Measurements from ENCODE around the gene FBH1. TPM values are rescaled to one million over a fixed set of nuclear protein-coding genes. Genes with fewer than 3 reads are reported as not detected.
"Not testable (repeated sequence)": the region's sequence is repeated elsewhere in the genome, so short reads cannot be mapped to it uniquely, and the experiment has no call there.

Gene FBH1
- total RNA-seq, 1 donor, result 93.7 TPM

DNA sequence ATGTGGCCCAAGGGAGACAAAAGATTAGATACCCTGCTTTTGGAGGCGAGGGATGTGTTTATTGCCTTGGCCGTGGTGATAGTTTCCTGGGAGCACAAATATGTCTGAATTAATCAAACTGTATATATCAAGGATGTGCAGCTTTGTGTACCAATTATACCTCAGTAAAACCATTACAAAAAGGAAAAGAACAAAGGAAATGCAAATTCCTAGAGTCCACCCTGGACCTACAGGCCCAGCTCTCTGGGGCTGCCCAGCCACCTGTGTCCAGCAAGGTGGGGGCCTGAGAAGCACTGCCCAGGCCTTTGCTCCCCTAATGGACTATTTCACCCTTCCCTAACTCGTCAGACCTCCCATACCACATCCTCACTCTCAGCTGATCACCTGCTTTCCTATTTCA, 20.9 kb upstream of the FBH1 start:
- Histone ChIP-seq H3K4me1 (ENCODE audit: insufficient read depth, low read length) (peaks cover 6% of the 10 kb centered on the region), H3K4me2 (ENCODE audit: insufficient read depth, low read length) (no peak overlapping the region), H3K9me3 (ENCODE audit: low read depth, low read length) (no peaks in the 10 kb centered on the region), H3K79me2 (ENCODE audit: insufficient read depth, low read length) (no peaks in the 10 kb centered on the region), H3K27ac (ENCODE audit: low read depth, low read length) (no peak overlapping the region), H4K20me1 (ENCODE audit: insufficient read depth, low read length) (no peaks in the 10 kb centered on the region), H3K36me3 (ENCODE audit: insufficient read depth, low read length) (no peaks in the 10 kb centered on the region), H3K27me3 (ENCODE audit: insufficient read depth, low read length) (no peaks in the 10 kb centered on the region), H3K4me3 (ENCODE audit: insufficient read depth, low read length) (no peak overlapping the region), H2AFZ (ENCODE audit: low read length) (no peak overlapping the region)
- no peak for DNase-seq (ENCODE audit: insufficient read length, low spot score, missing footprints)
- no peak for TF ChIP-seq CTCF (IDR thresholded peaks at IDR 0.05; ENCODE audit: extremely low read depth, low read depth, low read length)

- Histone ChIP-seq H4K20me1 (ENCODE audit: insufficient read depth, low read length) (no peaks in the 10 kb centered on the region), H3K27ac (ENCODE audit: low read depth, low read length) (no peak overlapping the region), H3K36me3 (ENCODE audit: insufficient read depth, low read length) (no peaks in the 10 kb centered on the region), H3K4me3 (ENCODE audit: insufficient read depth, low read length) (no peak overlapping the region), H3K27me3 (ENCODE audit: insufficient read depth, low read length) (no peaks in the 10 kb centered on the region), H2AFZ (ENCODE audit: low read length) (peak overlapping the region; percentile 53), H3K9me3 (ENCODE audit: low read depth, low read length) (no peaks in the 10 kb centered on the region), H3K4me2 (ENCODE audit: insufficient read depth, low read length) (no peak overlapping the region), H3K79me2 (ENCODE audit: insufficient read depth, low read length) (no peaks in the 10 kb centered on the region), H3K4me1 (ENCODE audit: insufficient read depth, low read length) (peaks cover 13% of the 10 kb centered on the region)
- no peak for DNase-seq (ENCODE audit: insufficient read length, low spot score, missing footprints)
- TF ChIP-seq CTCF (IDR thresholded peaks at IDR 0.05; ENCODE audit: extremely low read depth, low read depth, low read length), result no peak
Measured at GRCh38 chr10:5871596-5871995, 18.4 kb upstream of the FBH1 start.

DNA sequence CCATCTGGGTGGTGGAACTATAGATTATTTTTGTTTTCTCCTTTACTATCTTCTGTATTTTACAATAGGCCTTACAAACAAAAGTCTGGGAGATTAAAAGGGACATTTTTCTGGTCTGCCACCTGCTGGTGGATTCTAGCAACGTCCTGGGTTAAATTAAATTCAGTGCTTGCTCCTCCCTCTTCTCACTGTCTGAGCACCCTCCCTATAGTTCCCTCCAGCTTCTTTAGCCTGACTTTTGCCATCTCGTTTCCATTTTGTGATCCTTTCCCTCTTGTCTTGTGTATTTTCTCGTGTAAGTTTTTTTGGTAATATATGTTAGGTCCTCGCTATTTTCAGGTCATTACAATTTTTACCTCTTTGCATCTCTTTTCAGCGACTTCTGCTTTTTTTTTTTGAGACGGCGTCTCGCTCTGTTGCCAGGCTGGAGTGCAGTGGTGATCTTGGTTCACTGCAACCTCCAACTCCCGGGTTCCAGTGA, 16.5 kb upstream of the FBH1 start:
- H3K27me3 ChIP-seq (ENCODE audit: insufficient read depth, low read length), result no peaks in the 10 kb centered on the region
- H3K79me2 ChIP-seq (ENCODE audit: insufficient read depth, low read length), result no peaks in the 10 kb centered on the region
- peak; percentile 91 for DNase-seq (ENCODE audit: insufficient read length, low spot score, missing footprints)
- H3K4me1 ChIP-seq (ENCODE audit: insufficient read depth, low read length), result peaks cover 17% of the 10 kb centered on the region
- H3K27ac ChIP-seq (ENCODE audit: low read depth, low read length), result no peak overlapping the region
- TF ChIP-seq CTCF (IDR thresholded peaks at IDR 0.05; ENCODE audit: extremely low read depth, low read depth, low read length), result peak; percentile 77
- no peak overlapping the region for H3K4me3 ChIP-seq (ENCODE audit: insufficient read depth, low read length)
- H3K36me3 ChIP-seq (ENCODE audit: insufficient read depth, low read length), result peaks cover 7% of the 10 kb centered on the region
- H2AFZ ChIP-seq (ENCODE audit: low read length), result no peak overlapping the region
- H4K20me1 ChIP-seq (ENCODE audit: insufficient read depth, low read length), result no peaks in the 10 kb centered on the region
- no peak overlapping the region for H3K4me2 ChIP-seq (ENCODE audit: insufficient read depth, low read length)
- H3K9me3 ChIP-seq (ENCODE audit: low read depth, low read length), result no peaks in the 10 kb centered on the region

GRCh38 chr10:5876181-5876768, 13.8 kb upstream of the FBH1 start:
- Histone ChIP-seq H3K27ac (ENCODE audit: low read depth, low read length) (peak overlapping the region; percentile 75), H3K4me3 (ENCODE audit: insufficient read depth, low read length) (peak overlapping the region; percentile 50)

GRCh38 chr10:5877041-5877440, 13.0 kb upstream of the FBH1 start:
- H4K20me1 ChIP-seq (ENCODE audit: insufficient read depth, low read length); DNase-seq (ENCODE audit: insufficient read length, low spot score, missing footprints); H3K79me2 ChIP-seq (ENCODE audit: insufficient read depth, low read length); H3K4me3 ChIP-seq (ENCODE audit: insufficient read depth, low read length); H3K9me3 ChIP-seq (ENCODE audit: low read depth, low read length); H3K27me3 ChIP-seq (ENCODE audit: insufficient read depth, low read length); H2AFZ ChIP-seq (ENCODE audit: low read length): not testable (repeated sequence)
- Histone ChIP-seq H3K27ac (ENCODE audit: low read depth, low read length) (peak overlapping the region; percentile 75), H3K4me2 (ENCODE audit: insufficient read depth, low read length) (peak overlapping the region; percentile 73), H3K36me3 (ENCODE audit: insufficient read depth, low read length) (peaks cover 18% of the 10 kb centered on the region), H3K4me1 (ENCODE audit: insufficient read depth, low read length) (peaks cover 11% of the 10 kb centered on the region)

More at GRCh38 chr10:5876181-5876768, 13.8 kb upstream of the FBH1 start:
- peak overlapping the region; percentile 73 for H3K4me2 ChIP-seq (ENCODE audit: insufficient read depth, low read length)
- H3K36me3 ChIP-seq (ENCODE audit: insufficient read depth, low read length), result peaks cover 15% of the 10 kb centered on the region
- no peaks in the 10 kb centered on the region for H3K79me2 ChIP-seq (ENCODE audit: insufficient read depth, low read length)
- no peak for TF ChIP-seq CTCF (IDR thresholded peaks at IDR 0.05; ENCODE audit: extremely low read depth, low read depth, low read length)
- DNase-seq (ENCODE audit: insufficient read length, low spot score, missing footprints), result no peak
- H4K20me1 ChIP-seq (ENCODE audit: insufficient read depth, low read length), result no peaks in the 10 kb centered on the region
- no peaks in the 10 kb centered on the region for H3K9me3 ChIP-seq (ENCODE audit: low read depth, low read length)
- H3K27me3 ChIP-seq (ENCODE audit: insufficient read depth, low read length), result no peaks in the 10 kb centered on the region
- peak overlapping the region; percentile 32 for H2AFZ ChIP-seq (ENCODE audit: low read length)
- H3K4me1 ChIP-seq (ENCODE audit: insufficient read depth, low read length), result peaks cover 17% of the 10 kb centered on the region

All from osteoblast (primary cell).